Measurements from ENCODE around the gene CRYZ.
"Not testable (repeated sequence)": the region's sequence is repeated elsewhere in the genome, so short reads cannot be mapped to it uniquely, and the experiment has no call there.

CRYZ gene

DNA sequence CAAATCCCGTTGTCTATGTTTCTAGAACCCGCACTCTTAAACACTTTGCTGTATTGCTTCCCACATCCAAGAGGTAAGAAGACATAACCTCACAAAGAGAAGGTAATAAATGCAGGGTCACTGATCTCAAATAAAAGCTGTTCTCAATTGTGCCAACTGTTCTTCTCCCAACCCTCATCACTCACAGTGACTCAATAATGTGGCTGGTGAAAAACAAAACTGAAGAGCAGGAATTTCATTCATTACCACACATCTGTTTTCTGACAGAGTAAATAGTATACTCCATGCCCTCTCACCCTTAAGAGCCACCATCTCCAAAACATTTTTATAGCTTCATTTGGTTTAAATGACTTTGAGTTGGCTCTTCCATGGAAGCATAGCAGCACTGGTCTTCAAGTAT lies 53.0 kb downstream of the CRYZ start:
- no peak for DNase-seq (ENCODE audit: low read depth)

DNA sequence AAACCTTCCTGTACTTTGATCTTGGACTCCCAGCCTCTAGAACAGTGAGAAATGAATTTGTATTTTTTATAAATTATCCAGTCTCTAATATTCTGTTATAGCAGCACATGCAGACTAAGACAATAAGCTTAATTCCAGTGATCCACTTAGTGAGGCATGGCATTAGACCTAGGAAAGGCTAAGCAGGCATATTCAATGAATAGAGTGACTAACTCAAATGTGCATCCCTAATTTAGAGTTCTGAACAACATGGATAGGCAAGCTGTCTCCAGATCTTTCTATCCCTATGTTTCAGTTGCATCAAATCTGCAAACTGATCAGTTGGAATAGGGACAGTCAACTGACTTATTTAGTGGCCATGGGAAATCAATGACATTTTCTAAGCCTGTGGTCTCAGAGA lies 54.9 kb downstream of the CRYZ start:
- DNase-seq (ENCODE audit: low read depth), result no peak

DNA sequence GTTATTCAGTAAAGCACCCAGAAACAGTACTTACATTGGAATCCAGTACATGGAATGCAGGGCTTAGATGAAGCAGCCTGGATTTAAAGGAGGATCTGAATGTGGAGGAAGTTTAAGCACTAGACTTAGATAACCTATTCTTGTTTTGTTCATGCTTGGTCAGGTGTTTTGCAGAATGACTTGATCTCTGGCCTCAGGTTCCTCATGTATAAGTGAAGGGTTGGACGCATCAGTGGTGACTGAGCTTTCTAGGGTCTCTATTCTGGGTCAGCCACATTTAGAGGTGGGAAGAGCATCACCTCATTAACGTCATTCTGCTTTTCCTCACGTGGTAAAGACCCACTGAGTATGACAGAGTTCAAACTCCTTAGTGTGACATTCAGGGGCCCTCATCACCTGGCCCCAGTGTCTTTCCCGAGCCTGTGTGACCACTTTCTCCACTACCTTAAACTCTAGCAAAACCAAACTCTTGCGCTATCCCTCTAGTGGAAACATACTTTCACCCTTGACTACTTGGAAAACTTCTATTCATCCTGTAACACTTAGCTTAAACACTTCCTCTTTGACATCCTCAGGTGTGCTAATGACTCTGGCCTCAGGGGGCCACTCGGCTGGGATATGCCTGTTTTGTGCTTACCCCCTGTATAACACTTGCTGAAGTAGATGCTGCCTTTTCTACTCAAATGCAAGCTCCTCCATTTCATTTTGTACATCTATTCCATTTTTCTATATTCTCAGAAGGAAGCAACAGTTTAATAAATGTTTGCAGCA lies 58.4 kb downstream of the CRYZ start:
- DNase-seq (ENCODE audit: low read depth), result no peak

- DNase-seq (ENCODE audit: low read depth), result no peak
Measured at GRCh38 chr1:74673351-74674111, 59.3 kb downstream of the CRYZ start, which contains the start of gene ERICH3. Gene ERICH3 (minus strand): TSS chr1:74673792. CDS start chr1:74673519, 273 bp downstream.

- not testable (repeated sequence) for DNase-seq (ENCODE audit: low read depth)
Measured at GRCh38 chr1:74670866-74671265, 62.0 kb downstream of the CRYZ start.

Measured in GM04503 (cell line).